Kasumi-1 (cell line): ENCODE results near the gene MED29.
A peak's percentile ranks its signal among the peaks of the same experiment; 100 is the strongest.

Experiments
- DNase-seq, 2 experiments: peaks; one replicate each; lab custom pipeline; 2025; lab: John Stamatoyannopoulos, UW

The MED29 gene

GRCh38 chr19:39430675-39431593, 39.8 kb downstream of the MED29 start:
- peak; percentile 56 to 58 for DNase-seq

GRCh38 chr19:39432677-39433025, 41.5 kb downstream of the MED29 start:
- no peak for DNase-seq

- DNase-seq: no peak
These were observed 42.4 kb downstream of the MED29 start for GRCh38 chr19:39433480-39434079.

- no peak for DNase-seq
These were observed 43.2 kb downstream of the MED29 start for GRCh38 chr19:39434123-39435076.

- DNase-seq: peak; percentile 96 to 98
These were observed 44.5 kb downstream of the MED29 start, which contains the start of gene RPS16 for GRCh38 chr19:39435499-39436349. TSS of gene RPS16 (minus strand) at chr19:39435949. CDS start at chr19:39435895, 54 bp downstream.

GRCh38 chr19:39436350-39436716, 45.2 kb downstream of the MED29 start:
- DNase-seq: no peak

- no peak for DNase-seq
These were observed 47.2 kb downstream of the MED29 start for GRCh38 chr19:39438270-39438934.

- DNase-seq: no peak
These were observed 53.5 kb downstream of the MED29 start for GRCh38 chr19:39444598-39445195.

- peak; percentile 95 for DNase-seq
These were observed 54.3 kb downstream of the MED29 start, which contains the start of gene SUPT5H for GRCh38 chr19:39445196-39446111. TSS of gene SUPT5H (plus strand) at chr19:39445582. CDS start at chr19:39445891, 309 bp downstream.

GRCh38 chr19:39446365-39447084, 55.3 kb downstream of the MED29 start:
- no peak for DNase-seq

GRCh38 chr19:39448271-39448670, 57.1 kb downstream of the MED29 start:
- DNase-seq: no peak

- no peak for DNase-seq
These were observed 58.1 kb downstream of the MED29 start for GRCh38 chr19:39449116-39449797.
